ENCODE measurements around the gene LRIG1. TPM values are rescaled to one million over a fixed set of nuclear protein-coding genes. Genes with fewer than 3 reads are reported as not detected.

LRIG1 gene
- total RNA-seq, 1 experiment from 2014 or later = 24.1 TPM

GRCh38 chr3:66463730-66464511 lies 36.9 kb downstream of the LRIG1 start:
- Histone ChIP-seq H3K27me3 (replicated peaks; ENCODE audit: insufficient read depth, low read depth, low read length, poor library complexity) (no peaks in the 10 kb centered on the region), H3K4me3 (ENCODE audit: low read depth, low read length, poor library complexity, severe bottlenecking) (no peak overlapping the region), H3K27ac (ENCODE audit: low read depth, low read length, poor library complexity, severe bottlenecking) (no peak overlapping the region), H3K4me1 (ENCODE audit: insufficient read depth, low read length, poor library complexity, severe bottlenecking) (peaks cover 17% of the 10 kb centered on the region), H3K9me3 (ENCODE audit: low read depth, low read length, poor library complexity, severe bottlenecking) (no peaks in the 10 kb centered on the region), H3K36me3 (ENCODE audit: insufficient read depth, low read length, poor library complexity, severe bottlenecking) (no peaks in the 10 kb centered on the region)
- POLR2A ChIA-PET (ENCODE audit: low non-redundant PET) = interaction anchor here (0.5 to 0.7 kb wide), 2 partner anchors 19 to 227 kb away, joined by 3 to 4 read pairs; no protein-coding TSS in a partner anchor
- TF ChIP-seq CTCF (conservative IDR thresholded peaks at IDR 0.05; ENCODE audit: low read depth, low read length) = no peak
- no peak for TF ChIP-seq EZH2 (IDR thresholded peaks at IDR 0.05; ENCODE audit: borderline replicate concordance, low read depth, low read length, poor library complexity, severe bottlenecking)
- BruUV-seq (replicated peaks) = no TSS peak
- CTCF ChIA-PET = no interaction called here
- intact Hi-C loops (cut with micrococcal nuclease; ENCODE audit: unreplicated experiment) = no loop called here
- no peak for DNase-seq (ENCODE audit: low spot score)

DNA sequence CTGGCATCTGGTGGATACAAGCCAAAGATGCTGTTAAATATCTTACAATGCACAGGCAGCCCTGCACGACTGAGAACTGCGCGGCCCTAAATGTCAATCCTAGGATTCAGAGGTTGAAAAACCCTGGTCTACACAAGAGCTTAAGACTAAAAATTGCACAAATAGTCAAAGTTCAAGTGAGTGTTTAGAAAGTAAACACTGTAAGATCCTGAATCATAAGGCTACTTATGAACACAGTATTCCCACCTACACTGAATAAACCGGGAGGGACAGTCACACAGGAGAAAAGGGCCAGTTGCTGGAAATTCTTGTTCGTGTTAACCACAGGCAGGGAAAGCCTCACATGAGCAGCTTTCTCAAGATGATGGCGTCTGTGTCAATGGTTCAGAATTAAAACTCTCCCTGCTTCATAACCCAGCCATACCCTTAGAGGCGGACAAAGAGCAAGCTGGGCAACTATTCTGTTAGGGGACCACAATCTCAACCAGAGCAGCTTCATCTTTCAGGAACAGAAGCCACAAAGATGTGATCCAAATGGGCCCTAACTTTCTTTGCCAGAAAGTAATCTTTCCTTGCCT lies 37.7 kb downstream of the LRIG1 start:
- CTCF ChIA-PET = no interaction called here
- Histone ChIP-seq H3K9me3 (ENCODE audit: low read depth, low read length, poor library complexity, severe bottlenecking) (no peaks in the 10 kb centered on the region), H3K36me3 (ENCODE audit: insufficient read depth, low read length, poor library complexity, severe bottlenecking) (no peaks in the 10 kb centered on the region), H3K4me3 (ENCODE audit: low read depth, low read length, poor library complexity, severe bottlenecking) (no peak overlapping the region), H3K27me3 (replicated peaks; ENCODE audit: insufficient read depth, low read depth, low read length, poor library complexity) (no peaks in the 10 kb centered on the region), H3K4me1 (ENCODE audit: insufficient read depth, low read length, poor library complexity, severe bottlenecking) (peaks cover 9% of the 10 kb centered on the region), H3K27ac (ENCODE audit: low read depth, low read length, poor library complexity, severe bottlenecking) (no peak overlapping the region)
- BruUV-seq (replicated peaks) = no TSS peak
- DNase-seq (ENCODE audit: low spot score) = no peak
- POLR2A ChIA-PET (ENCODE audit: low non-redundant PET) = interaction anchor here (0.7 kb wide), 1 partner anchor 228 kb away, joined by 3 read pairs; no protein-coding TSS in a partner anchor
- TF ChIP-seq CTCF (conservative IDR thresholded peaks at IDR 0.05; ENCODE audit: low read depth, low read length) (no peak), EZH2 (IDR thresholded peaks at IDR 0.05; ENCODE audit: borderline replicate concordance, low read depth, low read length, poor library complexity, severe bottlenecking) (no peak)
- intact Hi-C loops (cut with micrococcal nuclease; ENCODE audit: unreplicated experiment) = no loop called here

- Histone ChIP-seq H3K4me3 (ENCODE audit: low read depth, low read length, poor library complexity, severe bottlenecking) (no peak overlapping the region), H3K27me3 (replicated peaks; ENCODE audit: insufficient read depth, low read depth, low read length, poor library complexity) (no peaks in the 10 kb centered on the region), H3K4me1 (ENCODE audit: insufficient read depth, low read length, poor library complexity, severe bottlenecking) (peaks cover 13% of the 10 kb centered on the region), H3K36me3 (ENCODE audit: insufficient read depth, low read length, poor library complexity, severe bottlenecking) (no peaks in the 10 kb centered on the region), H3K9me3 (ENCODE audit: low read depth, low read length, poor library complexity, severe bottlenecking) (no peaks in the 10 kb centered on the region), H3K27ac (ENCODE audit: low read depth, low read length, poor library complexity, severe bottlenecking) (no peak overlapping the region)
- TF ChIP-seq CTCF (conservative IDR thresholded peaks at IDR 0.05; ENCODE audit: low read depth, low read length) (no peak), EZH2 (IDR thresholded peaks at IDR 0.05; ENCODE audit: borderline replicate concordance, low read depth, low read length, poor library complexity, severe bottlenecking) (no peak)
- ChIA-PET CTCF (no interaction called here), POLR2A (ENCODE audit: low non-redundant PET) (no interaction called here)
- intact Hi-C loops (cut with micrococcal nuclease; ENCODE audit: unreplicated experiment) = no loop called here
- no TSS peak for BruUV-seq (replicated peaks)
- no peak for DNase-seq (ENCODE audit: low spot score)
Observed at GRCh38 chr3:66457252-66457651, 43.6 kb downstream of the LRIG1 start.

Data from A673 (cell line).